Measurements from ENCODE around the gene PYGO2. TPM values are rescaled to one million over a fixed set of nuclear protein-coding genes. Genes with fewer than 3 reads are reported as not detected.

The PYGO2 gene
- total RNA-seq, 1 donor, result 18.5 TPM

DNA sequence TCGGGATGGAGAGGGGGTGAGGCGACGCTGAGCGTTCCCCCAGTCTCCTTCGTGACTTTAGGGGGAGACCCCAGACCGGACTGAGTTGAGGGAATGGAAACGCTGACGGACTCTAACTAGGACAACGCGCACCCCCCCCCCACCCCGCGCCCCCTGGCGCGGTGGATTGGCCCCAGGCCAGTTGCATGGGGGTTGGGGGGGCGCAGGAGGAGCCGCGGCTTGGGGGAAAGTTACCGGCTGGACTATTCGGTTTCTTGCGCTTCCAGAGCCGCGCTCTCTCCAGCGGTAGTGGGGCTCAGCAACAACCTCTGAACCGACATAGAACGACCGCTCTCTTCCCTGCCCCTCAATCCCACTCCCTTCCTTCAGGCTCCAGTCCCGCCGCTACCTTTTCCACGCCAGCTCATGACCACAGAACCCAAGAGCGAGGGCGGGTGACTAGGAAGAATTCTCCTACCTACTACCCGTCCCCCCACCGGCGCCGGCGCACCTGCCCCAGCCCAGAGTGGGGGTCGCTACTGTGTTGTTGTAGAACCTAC lies 41.7 kb upstream of the PYGO2 start:
- TF ChIP-seq, protein P1, sequence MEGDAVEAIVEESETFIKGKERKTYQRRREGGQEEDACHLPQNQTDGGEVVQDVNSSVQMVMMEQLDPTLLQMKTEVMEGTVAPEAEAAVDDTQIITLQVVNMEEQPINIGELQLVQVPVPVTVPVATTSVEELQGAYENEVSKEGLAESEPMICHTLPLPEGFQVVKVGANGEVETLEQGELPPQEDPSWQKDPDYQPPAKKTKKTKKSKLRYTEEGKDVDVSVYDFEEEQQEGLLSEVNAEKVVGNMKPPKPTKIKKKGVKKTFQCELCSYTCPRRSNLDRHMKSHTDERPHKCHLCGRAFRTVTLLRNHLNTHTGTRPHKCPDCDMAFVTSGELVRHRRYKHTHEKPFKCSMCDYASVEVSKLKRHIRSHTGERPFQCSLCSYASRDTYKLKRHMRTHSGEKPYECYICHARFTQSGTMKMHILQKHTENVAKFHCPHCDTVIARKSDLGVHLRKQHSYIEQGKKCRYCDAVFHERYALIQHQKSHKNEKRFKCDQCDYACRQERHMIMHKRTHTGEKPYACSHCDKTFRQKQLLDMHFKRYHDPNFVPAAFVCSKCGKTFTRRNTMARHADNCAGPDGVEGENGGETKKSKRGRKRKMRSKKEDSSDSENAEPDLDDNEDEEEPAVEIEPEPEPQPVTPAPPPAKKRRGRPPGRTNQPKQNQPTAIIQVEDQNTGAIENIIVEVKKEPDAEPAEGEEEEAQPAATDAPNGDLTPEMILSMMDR (IDR thresholded peaks at IDR 0.05; ENCODE audit: extremely low read depth, low read depth, low read length), result no peak
- Histone ChIP-seq H3K9me3 (ENCODE audit: low read depth, low read length) (no peaks in the 10 kb centered on the region), H3K27ac (ENCODE audit: low read depth, low read length) (peak overlapping the region; percentile 72), H4K20me1 (ENCODE audit: insufficient read depth, low read length) (peaks cover 26% of the 10 kb centered on the region), H3K4me3 (ENCODE audit: insufficient read depth, low read length) (peak overlapping the region; percentile 89), H3K27me3 (ENCODE audit: insufficient read depth, low read length) (no peaks in the 10 kb centered on the region), H3K36me3 (ENCODE audit: insufficient read depth, low read length) (no peaks in the 10 kb centered on the region), H3K79me2 (ENCODE audit: insufficient read depth, low read length) (peaks cover 57% of the 10 kb centered on the region), H3K4me2 (ENCODE audit: insufficient read depth, low read length) (peak overlapping the region; percentile 76), H3K4me1 (ENCODE audit: insufficient read depth, low read length) (peaks cover 40% of the 10 kb centered on the region), H2AFZ (ENCODE audit: low read length) (peak overlapping the region; percentile 62)
- peak; percentile 77 for DNase-seq (ENCODE audit: insufficient read length, low spot score, missing footprints)

DNA sequence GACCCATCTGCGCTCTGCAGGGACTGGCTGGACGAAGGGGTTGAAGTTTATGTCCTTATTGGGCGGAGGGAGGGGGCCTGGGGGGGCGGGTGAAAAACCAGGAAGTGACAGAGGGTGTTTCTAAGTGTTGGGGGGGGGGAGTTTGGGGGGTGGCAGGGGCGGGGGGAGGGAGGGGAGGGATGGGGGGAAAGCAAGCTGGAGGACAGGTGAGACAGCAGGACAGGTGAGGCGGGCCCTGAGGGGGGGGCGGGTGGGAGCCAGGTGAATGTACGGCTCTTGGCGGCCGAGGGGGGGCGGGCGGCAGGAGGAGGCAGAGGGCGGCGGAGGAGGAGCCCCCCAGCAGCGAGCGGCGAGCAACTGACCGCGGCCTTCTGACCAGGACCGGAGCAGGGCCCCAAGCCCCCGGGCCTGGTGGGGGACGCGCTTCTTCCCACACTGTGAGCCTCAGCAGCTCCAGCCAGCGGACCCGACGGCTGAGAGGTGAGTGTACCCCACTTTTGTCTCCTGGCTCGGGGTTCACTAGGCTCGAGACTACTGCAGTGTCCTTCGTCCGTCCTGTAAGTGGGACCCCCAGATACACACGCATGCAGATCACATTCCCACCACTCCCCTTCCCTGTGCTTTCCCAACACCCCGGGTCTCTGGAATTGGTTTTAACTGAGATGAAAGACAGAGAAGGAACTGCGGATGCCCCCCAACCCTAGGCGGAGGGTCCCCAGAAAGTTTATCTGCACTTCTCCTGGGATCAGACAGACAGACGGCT lies 41.1 kb upstream of the PYGO2 start, which contains the start of gene ZBTB7B:
Gene ZBTB7B (plus strand): TSS at position 339 of the 763 bp plus-strand sequence. CDS start 11,859 bp downstream, outside the sequence.
- H3K79me2 ChIP-seq (ENCODE audit: insufficient read depth, low read length), result peaks cover 50% of the 10 kb centered on the region
- H3K4me3 ChIP-seq (ENCODE audit: insufficient read depth, low read length), result peak within 1 kb of the TSS; percentile 90
- peaks cover 40% of the 10 kb centered on the region for H3K4me1 ChIP-seq (ENCODE audit: insufficient read depth, low read length)
- no peaks in the 10 kb centered on the region for H3K36me3 ChIP-seq (ENCODE audit: insufficient read depth, low read length)
- H3K9me3 ChIP-seq (ENCODE audit: low read depth, low read length), result no peaks in the 10 kb centered on the region
- TF ChIP-seq, protein P1 (IDR thresholded peaks at IDR 0.05; ENCODE audit: extremely low read depth, low read depth, low read length), result no peak
- H4K20me1 ChIP-seq (ENCODE audit: insufficient read depth, low read length), result peaks cover 24% of the 10 kb centered on the region
- H3K27ac ChIP-seq (ENCODE audit: low read depth, low read length), result peak within 1 kb of the TSS; percentile 72
- peak within 1 kb of the TSS; percentile 87 for H3K4me2 ChIP-seq (ENCODE audit: insufficient read depth, low read length)
- H2AFZ ChIP-seq (ENCODE audit: low read length), result peak within 1 kb of the TSS; percentile 94
- DNase-seq (ENCODE audit: insufficient read length, low spot score, missing footprints), result peak; percentile 95
- H3K27me3 ChIP-seq (ENCODE audit: insufficient read depth, low read length), result no peaks in the 10 kb centered on the region

DNA sequence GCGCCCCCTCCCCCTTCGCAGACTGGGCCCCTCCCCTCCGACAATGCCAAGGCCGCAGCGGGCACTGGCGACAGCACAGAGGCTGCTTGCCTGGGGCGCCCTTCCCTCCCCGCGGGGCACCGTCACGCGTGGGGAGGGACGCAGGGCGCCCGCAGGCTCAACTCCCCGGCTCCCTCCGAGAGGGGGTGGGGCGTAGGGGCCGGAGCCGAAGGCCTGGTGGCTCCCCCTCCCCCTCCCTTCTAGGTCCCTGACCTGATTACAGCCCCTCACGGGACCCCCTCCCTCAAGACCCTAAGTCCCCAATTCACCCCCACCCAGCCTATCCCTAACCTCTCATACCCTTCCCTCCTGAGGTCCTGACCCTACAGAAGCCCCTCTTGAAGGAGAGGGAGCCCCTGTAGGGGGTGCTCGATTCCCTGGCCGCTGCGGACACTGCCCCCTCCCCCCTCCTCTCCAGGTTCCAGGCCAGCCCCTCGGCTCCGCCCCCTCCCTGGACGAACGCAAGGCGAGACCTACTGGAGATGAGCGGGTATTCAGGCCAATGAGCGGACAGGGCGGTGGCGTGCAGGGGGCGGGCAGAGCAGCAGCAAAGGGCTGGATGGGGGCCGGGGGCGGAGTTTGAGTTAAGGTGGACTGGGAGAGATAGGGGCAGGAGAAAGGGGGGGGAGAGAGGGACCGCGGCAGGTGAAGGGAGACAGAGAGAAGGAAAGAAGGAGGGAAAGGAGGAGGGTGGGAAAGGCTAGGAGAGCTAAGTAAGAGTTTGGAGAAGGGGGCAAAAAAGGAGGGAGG lies 40.3 kb upstream of the PYGO2 start:
- H3K27ac ChIP-seq (ENCODE audit: low read depth, low read length), result peak overlapping the region; percentile 65
- H3K4me1 ChIP-seq (ENCODE audit: insufficient read depth, low read length), result peaks cover 40% of the 10 kb centered on the region
- peaks cover 43% of the 10 kb centered on the region for H3K79me2 ChIP-seq (ENCODE audit: insufficient read depth, low read length)
- peak overlapping the region; percentile 87 for H3K4me2 ChIP-seq (ENCODE audit: insufficient read depth, low read length)
- no peaks in the 10 kb centered on the region for H3K9me3 ChIP-seq (ENCODE audit: low read depth, low read length)
- H3K36me3 ChIP-seq (ENCODE audit: insufficient read depth, low read length), result no peaks in the 10 kb centered on the region
- H2AFZ ChIP-seq (ENCODE audit: low read length), result peak overlapping the region; percentile 94
- H3K4me3 ChIP-seq (ENCODE audit: insufficient read depth, low read length), result peak overlapping the region; percentile 90
- TF ChIP-seq, protein P1 (IDR thresholded peaks at IDR 0.05; ENCODE audit: extremely low read depth, low read depth, low read length), result peak; percentile 45
- peak; percentile 100 for DNase-seq (ENCODE audit: insufficient read length, low spot score, missing footprints)
- no peaks in the 10 kb centered on the region for H3K27me3 ChIP-seq (ENCODE audit: insufficient read depth, low read length)
- H4K20me1 ChIP-seq (ENCODE audit: insufficient read depth, low read length), result peaks cover 17% of the 10 kb centered on the region

DNA sequence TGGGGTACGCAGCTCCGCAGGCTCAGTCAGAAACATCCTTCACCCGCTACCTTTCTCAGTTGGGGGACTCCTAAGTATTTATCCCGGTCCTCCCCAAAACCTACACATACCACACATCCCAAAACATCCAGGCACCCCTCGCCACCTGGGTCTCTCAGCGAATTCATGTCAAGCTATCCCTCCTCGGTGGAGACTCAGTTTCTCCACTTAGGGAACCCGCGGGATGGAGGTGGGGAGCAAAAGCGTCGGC lies 39.8 kb upstream of the PYGO2 start:
- peak overlapping the region; percentile 87 for H3K4me2 ChIP-seq (ENCODE audit: insufficient read depth, low read length)
- peak overlapping the region; percentile 60 for H2AFZ ChIP-seq (ENCODE audit: low read length)
- peaks cover 37% of the 10 kb centered on the region for H3K79me2 ChIP-seq (ENCODE audit: insufficient read depth, low read length)
- H3K4me1 ChIP-seq (ENCODE audit: insufficient read depth, low read length), result peaks cover 38% of the 10 kb centered on the region
- H3K36me3 ChIP-seq (ENCODE audit: insufficient read depth, low read length), result no peaks in the 10 kb centered on the region
- TF ChIP-seq, protein P1 (IDR thresholded peaks at IDR 0.05; ENCODE audit: extremely low read depth, low read depth, low read length), result no peak
- DNase-seq (ENCODE audit: insufficient read length, low spot score, missing footprints), result no peak
- H3K27ac ChIP-seq (ENCODE audit: low read depth, low read length), result peak overlapping the region; percentile 65
- H4K20me1 ChIP-seq (ENCODE audit: insufficient read depth, low read length), result peaks cover 12% of the 10 kb centered on the region
- no peaks in the 10 kb centered on the region for H3K27me3 ChIP-seq (ENCODE audit: insufficient read depth, low read length)
- peak overlapping the region; percentile 90 for H3K4me3 ChIP-seq (ENCODE audit: insufficient read depth, low read length)
- H3K9me3 ChIP-seq (ENCODE audit: low read depth, low read length), result no peaks in the 10 kb centered on the region
